Stimulated activated CD8-positive, alpha-beta memory T cell treated with anti-CD3 and anti-CD28 coated beads, Interleukin-4, amount 100 ng/mL, for 24 hours (primary cell): ENCODE measurements around the gene THSD7B.

ENCODE experiments used
- DNase-seq: peaks from one replicate; pipeline ENCODE4 v3.0.0-alpha.2; 2020; ENCODE audit warnings: low read depth

THSD7B gene

GRCh38 chr2:137157851-137158250 is 392.5 kb downstream of the THSD7B start:
- DNase-seq, result no peak

- DNase-seq, result no peak
These were observed 395.9 kb downstream of the THSD7B start for GRCh38 chr2:137161250-137161649.

- no peak for DNase-seq
These were observed 400.6 kb downstream of the THSD7B start for GRCh38 chr2:137165968-137166367.

GRCh38 chr2:137167651-137168050 is 402.3 kb downstream of the THSD7B start:
- no peak for DNase-seq

GRCh38 chr2:137168552-137168951 is 403.2 kb downstream of the THSD7B start:
- DNase-seq, result no peak

- no peak for DNase-seq
These were observed 406.8 kb downstream of the THSD7B start for GRCh38 chr2:137172162-137172561.

- no peak for DNase-seq
These were observed 408.1 kb downstream of the THSD7B start for GRCh38 chr2:137173463-137173862.

- DNase-seq, result no peak
These were observed 409.9 kb downstream of the THSD7B start for GRCh38 chr2:137175246-137175645.

GRCh38 chr2:137178951-137179377 is 413.6 kb downstream of the THSD7B start:
- DNase-seq, result no peak

GRCh38 chr2:137179542-137179941 is 414.2 kb downstream of the THSD7B start:
- DNase-seq, result no peak

GRCh38 chr2:137180012-137180411 is 414.7 kb downstream of the THSD7B start:
- DNase-seq, result no peak

- no peak for DNase-seq
These were observed 416.0 kb downstream of the THSD7B start for GRCh38 chr2:137181370-137181769.

GRCh38 chr2:137182071-137182470 is 416.7 kb downstream of the THSD7B start:
- DNase-seq, result no peak

GRCh38 chr2:137183206-137183898 is 418.0 kb downstream of the THSD7B start:
- no peak for DNase-seq

- DNase-seq, result no peak
These were observed 420.2 kb downstream of the THSD7B start for GRCh38 chr2:137185378-137186078.

- DNase-seq, result no peak
These were observed 421.9 kb downstream of the THSD7B start for GRCh38 chr2:137187216-137187615.

GRCh38 chr2:137190411-137191195 is 425.3 kb downstream of the THSD7B start:
- DNase-seq, result no peak

GRCh38 chr2:137192366-137193310 is 427.3 kb downstream of the THSD7B start:
- no peak for DNase-seq

GRCh38 chr2:137193401-137193800 is 428.1 kb downstream of the THSD7B start:
- DNase-seq, result no peak

GRCh38 chr2:137194111-137194510 is 428.8 kb downstream of the THSD7B start:
- no peak for DNase-seq

- no peak for DNase-seq
These were observed 434.4 kb downstream of the THSD7B start for GRCh38 chr2:137199751-137200150.

- no peak for DNase-seq
These were observed 437.0 kb downstream of the THSD7B start for GRCh38 chr2:137202318-137202717.
